ENCODE data around the gene ABTB2.

DNA sequence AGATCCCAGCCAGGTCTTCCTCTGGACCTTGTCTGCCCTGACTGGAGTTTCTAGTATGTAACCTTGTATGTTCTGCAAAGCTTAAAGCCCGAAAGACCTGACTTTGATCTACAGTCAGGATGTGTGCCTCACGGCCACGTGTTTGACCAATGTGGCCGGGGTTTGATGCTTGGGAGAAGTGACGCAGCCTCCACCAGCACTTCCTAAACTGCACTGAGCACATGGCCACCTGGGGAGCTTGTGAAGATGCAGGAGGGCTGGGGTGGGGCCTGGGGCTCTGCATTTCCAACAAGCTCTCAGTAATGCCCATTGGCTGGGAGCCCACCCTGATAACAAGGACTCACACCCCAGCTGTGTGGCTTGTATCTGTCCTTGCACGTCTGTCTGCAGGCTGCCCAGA, 199.1 kb downstream of the ABTB2 start:
- TF ChIP-seq, protein P1, sequence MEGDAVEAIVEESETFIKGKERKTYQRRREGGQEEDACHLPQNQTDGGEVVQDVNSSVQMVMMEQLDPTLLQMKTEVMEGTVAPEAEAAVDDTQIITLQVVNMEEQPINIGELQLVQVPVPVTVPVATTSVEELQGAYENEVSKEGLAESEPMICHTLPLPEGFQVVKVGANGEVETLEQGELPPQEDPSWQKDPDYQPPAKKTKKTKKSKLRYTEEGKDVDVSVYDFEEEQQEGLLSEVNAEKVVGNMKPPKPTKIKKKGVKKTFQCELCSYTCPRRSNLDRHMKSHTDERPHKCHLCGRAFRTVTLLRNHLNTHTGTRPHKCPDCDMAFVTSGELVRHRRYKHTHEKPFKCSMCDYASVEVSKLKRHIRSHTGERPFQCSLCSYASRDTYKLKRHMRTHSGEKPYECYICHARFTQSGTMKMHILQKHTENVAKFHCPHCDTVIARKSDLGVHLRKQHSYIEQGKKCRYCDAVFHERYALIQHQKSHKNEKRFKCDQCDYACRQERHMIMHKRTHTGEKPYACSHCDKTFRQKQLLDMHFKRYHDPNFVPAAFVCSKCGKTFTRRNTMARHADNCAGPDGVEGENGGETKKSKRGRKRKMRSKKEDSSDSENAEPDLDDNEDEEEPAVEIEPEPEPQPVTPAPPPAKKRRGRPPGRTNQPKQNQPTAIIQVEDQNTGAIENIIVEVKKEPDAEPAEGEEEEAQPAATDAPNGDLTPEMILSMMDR (IDR thresholded peaks at IDR 0.05), result no peak
- TF ChIP-seq POLR2A (IDR thresholded peaks at IDR 0.05), result no peak

Data from right lobe of liver (tissue), 4 donors.